Spleen (tissue), 7 donors: ENCODE measurements around the gene ITIH3.

Experiments
- POLR2A ChIP-seq, 3 donors: fragments of 450-650 bp; IDR thresholded peaks; one replicate each; pipeline ENCODE4 v1.5.1; 2017; ENCODE audit warnings: antibody characterized with exemption in 3 of 3, mild to moderate bottlenecking in 1 of 3
- TF ChIP-seq, protein P1 (sequence below), 11 experiments: fragments of 200-600 bp in 7 of 11; fragments of 450-650 bp in 4 of 11; sonication (generic) in 4 of 11; IDR thresholded peaks in 8 of 11; conservative IDR thresholded peaks in 3 of 11; 1 replicate in 7 of 11; 2 replicates in 4 of 11; pipeline versions ENCODE4 v1.4.0 to v1.8.0; 2016 to 2021; ENCODE audit warnings: antibody characterized with exemption in 11 of 11, inconsistent platforms in 4 of 11, mild to moderate bottlenecking in 1 of 11
- donor health status: DM: no; HTN: no; CAD: no; lungs with moderate emphysema.
- donor health status: DM: no; HTN: no; CAD: no.
- donor health status: DM: no; HTN: no; CAD: no.

- TF ChIP-seq, protein P1, sequence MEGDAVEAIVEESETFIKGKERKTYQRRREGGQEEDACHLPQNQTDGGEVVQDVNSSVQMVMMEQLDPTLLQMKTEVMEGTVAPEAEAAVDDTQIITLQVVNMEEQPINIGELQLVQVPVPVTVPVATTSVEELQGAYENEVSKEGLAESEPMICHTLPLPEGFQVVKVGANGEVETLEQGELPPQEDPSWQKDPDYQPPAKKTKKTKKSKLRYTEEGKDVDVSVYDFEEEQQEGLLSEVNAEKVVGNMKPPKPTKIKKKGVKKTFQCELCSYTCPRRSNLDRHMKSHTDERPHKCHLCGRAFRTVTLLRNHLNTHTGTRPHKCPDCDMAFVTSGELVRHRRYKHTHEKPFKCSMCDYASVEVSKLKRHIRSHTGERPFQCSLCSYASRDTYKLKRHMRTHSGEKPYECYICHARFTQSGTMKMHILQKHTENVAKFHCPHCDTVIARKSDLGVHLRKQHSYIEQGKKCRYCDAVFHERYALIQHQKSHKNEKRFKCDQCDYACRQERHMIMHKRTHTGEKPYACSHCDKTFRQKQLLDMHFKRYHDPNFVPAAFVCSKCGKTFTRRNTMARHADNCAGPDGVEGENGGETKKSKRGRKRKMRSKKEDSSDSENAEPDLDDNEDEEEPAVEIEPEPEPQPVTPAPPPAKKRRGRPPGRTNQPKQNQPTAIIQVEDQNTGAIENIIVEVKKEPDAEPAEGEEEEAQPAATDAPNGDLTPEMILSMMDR (IDR thresholded peaks at IDR 0.05 in 8 of 11, conservative IDR thresholded peaks at IDR 0.05 in 3 of 11) = no peak
- TF ChIP-seq POLR2A (IDR thresholded peaks at IDR 0.05) = no peak
These were observed 7.2 kb downstream of the ITIH3 start for GRCh38 chr3:52801839-52802238.
